NCI-H1436 (cell line): ENCODE data around the gene TTC29.
"Not testable (repeated sequence)": the region's sequence is repeated elsewhere in the genome, so short reads cannot be mapped to it uniquely, and the experiment has no call there.

Experiments
- DNase-seq: peaks from one replicate; lab custom pipeline; 2025; lab: John Stamatoyannopoulos, UW

Gene TTC29

DNA sequence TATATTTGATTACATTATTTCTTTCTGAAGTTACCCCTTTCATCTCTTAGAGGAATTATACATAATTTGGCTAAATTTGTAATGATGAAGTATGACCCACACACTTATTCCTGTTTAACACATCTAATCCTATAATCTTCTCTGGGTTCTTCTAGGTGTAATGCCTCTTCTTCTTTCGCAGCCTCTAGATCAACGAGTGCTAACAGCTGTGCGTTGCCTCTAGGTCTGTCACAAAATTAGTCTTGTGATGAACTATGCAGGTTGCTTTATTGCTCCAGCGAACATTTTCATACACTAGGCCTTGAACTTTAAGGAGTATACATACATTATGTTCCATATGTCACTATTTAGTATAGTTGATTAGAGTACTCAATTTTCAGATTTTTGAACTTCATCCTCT is 89.9 kb downstream of the TTC29 start:
- no peak for DNase-seq

DNA sequence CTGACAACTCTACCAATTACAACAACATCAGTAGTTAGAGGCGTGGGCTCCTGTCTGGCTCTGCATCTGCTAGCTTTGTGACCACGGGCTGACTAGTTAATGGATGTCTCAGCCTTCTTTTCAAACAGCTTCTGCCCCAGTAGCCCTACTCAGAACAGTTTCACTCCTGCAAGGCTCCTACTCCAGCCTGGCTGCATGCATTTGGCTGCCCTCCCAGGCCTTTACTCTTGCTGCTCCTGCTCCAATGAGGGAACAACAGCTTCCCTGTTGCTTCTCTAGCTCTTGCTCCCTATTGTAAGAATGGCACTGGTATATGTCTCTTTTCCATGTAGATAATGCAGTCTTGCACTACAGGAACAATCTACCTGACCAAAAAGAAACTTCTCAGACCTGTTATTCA is 93.3 kb downstream of the TTC29 start:
- DNase-seq: no peak

DNA sequence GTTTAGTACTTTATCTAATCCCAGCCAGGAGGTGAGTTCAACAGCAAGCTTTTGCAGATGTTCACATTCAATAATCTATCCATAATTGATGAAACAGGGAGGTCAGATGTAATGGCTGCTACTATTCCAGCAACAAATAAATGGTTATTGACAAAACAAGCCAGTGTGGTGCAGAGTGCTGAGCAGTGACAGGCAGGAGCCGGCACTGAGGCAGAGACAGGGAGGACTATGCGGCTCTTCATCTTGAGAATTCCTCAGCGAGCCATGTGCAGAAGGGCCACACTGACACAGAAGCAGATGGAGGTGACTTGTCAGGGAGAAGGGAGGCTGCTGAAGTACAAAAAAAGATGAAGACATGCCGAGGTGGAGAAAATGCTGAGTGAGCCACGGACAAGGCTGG is 98.3 kb downstream of the TTC29 start:
- DNase-seq: no peak

DNA sequence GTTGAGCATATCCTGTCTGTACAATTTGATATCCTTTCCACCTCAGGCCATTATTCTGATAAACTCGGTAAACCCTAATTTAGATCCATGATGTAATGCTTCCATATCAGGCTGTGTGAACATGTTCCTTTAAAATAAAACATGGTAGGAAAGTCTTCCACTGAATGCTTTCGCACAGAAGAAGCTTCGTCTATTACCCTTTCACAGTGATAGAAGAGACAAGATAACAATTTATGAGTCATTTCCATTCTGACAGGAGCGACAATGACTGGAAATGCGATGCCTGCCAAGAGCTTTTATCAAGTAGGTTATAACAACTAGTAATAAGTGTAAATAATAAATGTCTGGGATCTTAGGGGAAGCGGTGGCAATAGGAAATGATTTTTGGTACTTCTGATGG is 98.8 kb downstream of the TTC29 start:
- DNase-seq: no peak

DNA sequence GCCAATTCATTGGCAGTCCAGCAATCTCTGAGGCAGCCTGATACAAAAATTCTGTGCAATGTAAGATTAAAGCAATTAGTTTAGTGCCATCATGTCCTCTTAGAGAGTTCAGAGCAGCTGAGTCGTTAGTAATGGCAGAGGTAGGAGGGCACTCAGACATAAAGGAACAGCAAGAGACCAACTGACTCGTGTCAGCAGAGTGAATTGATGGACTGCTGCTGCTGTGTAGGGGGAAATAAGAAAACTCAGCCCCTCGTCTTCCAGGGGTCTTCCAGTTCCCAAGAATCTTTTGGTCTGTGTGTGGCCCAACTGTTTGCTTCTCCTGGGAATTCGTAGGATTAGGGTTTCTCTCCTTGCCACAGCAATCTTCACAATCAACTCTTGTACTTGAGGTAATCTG is 100.9 kb downstream of the TTC29 start:
- no peak for DNase-seq

DNA sequence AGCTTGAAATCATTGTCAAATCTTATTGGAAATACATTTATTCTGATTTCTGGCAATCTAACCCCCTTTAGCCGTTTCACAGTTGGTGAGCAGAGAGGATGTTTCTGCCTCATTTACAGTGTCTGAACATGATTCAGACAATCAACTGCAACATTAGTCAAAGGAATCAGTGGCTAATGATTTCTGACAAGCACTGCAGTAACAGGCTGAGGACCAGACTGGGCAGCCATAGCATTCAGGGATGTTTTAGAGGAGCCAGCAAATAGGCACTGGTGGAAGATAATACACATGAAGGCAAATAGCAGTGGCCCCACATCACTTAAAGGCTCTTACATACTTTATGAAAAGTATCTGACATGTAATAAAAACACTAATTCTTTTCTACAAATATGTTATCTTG is 102.8 kb downstream of the TTC29 start:
- no peak for DNase-seq

DNA sequence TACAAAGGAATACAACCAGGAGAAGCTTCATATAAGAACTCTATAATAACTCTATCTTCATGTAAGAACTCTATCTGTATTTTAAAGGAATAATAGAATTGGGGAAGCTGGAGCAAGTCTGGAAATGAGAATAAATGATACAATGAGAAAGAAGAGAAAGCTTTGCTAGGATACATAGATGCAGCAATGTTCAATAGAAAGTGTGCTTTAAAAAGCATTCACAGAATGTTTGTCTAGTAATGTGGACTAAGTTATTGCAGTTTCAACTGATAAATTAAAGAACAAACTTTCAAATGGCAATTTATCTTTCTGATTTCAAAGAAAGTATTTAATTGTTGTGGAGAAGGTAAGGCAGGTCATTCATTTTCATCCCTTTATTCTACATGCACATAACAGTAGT is 104.9 kb downstream of the TTC29 start:
- no peak for DNase-seq

DNA sequence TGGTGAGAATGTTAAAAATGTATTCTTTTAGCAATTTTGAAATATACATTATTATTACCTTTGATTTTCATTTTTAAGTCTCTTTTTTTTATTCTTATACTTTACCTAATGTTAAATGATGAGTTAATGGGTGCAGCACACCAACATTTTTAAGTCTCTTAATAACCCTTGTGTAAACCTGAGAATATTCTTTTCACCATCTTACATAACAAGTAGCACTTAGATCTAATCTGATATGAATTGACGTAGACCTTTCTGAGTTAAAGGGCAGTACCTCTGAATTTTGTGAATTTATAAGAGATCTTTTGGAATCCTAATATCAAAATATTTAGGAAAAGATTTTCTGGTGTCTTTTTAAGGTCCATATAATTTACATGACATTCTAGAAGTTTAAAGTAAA is 110.6 kb downstream of the TTC29 start:
- DNase-seq: no peak

DNA sequence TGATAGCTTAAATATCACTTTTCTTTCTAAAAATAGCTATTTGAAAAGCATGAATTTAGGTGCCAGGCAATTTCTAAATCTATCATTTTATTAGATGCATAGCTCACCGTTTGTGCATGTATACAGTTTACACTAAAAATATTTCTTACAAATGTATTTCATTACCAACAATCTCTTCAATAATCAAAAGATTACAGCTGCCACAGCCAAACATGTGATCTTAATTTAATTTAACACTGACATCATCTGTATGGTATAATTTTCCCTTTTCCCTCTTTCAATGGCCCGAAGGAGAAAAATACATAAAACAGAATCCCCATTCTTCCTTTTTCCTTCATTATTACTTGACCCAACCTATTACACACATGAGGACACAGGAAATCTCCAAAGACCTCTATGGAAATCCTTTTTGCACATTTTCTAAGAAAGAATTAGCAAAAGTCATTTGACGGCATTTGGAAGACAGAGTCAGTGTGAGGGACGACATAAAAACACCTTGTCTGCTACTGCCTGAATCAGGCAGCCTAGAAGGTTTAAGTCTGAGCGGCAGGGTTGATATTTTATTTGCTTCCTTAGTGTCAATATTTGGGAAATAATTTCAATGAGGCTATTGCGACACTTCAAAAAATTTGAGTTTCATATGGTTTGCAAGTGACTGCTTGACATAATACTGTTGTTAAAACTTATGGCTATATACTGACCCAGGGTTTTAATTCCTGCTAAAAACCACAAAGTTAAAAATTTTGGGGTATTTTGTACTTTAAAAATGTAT is 111.2 kb downstream of the TTC29 start:
- DNase-seq: no peak

DNA sequence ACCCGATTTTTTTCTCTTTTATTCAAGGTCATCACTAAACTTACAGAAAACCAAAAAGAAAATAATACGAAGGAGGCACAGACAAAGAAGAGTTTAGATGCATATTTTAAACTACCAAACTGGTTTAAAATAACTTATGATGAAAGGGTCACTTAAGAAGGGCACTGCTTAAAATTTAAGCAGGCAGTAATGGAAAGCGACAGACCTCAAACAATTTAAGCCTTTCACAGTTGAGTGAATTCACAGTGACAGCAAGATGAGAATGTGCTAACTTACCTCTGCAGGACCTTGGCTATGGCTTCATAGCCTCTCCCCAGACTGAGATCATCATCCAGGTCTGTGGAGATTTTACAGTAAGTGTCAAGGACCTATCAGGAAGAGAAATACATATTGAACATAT is 112.1 kb downstream of the TTC29 start:
- DNase-seq: no peak

DNA sequence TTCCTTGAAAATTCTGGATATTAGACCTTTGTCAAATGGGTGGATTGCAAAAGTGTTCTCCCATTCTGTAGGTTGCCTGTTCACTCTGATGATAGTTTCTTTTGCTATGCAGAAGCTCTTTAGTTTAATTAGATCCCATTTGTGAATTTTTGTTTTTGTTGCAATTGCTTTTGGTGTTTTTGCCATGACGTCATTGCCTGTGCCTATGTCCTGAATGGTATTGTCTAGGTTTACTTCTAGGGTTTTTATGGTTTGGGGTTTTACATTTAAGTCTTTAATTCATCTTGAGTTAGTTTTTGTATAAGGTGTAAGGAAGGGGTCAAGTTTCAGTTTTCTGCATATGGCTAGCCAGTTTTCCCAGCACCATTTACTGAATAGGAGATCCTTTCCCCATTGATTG is 122.7 kb downstream of the TTC29 start:
- DNase-seq: not testable (repeated sequence)

DNA sequence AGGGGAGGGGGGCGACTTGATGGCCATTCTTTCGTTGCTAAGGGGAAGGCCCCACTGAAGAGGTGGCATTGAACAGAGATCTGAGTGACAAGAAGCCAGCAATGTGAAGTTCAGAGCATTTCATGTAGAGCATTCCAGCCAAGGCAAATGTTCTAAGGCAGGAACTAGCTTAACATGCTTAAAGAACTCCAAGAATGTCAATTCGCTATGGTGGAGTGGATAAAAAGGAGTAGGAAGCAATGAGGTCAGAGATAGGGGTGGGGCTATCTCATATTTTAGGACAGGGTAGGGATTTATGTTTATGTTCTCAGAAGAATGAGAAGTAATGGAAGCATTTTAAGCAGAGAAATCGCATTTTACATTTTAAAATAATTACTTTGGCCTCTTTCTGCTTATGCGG is 130.9 kb downstream of the TTC29 start:
- no peak for DNase-seq

DNA sequence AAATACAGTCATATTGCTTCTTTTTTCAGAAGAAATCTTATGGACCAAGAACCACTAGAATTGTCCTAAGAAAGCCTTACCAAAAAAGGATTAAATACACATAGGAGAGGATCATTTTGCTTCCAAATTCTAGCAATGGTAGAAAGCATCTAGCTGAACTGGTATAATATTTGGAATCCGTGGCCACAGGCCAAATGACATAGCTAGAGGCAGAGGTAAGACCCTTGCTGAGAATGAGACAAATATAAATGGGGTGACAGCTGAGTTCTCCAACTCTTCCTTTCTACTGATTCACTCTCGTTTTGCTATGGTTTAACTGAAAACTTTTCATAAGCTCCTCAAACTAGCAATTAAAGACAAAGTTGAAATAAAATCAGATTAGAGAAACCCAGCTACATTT is 150.0 kb downstream of the TTC29 start:
- DNase-seq: no peak

DNA sequence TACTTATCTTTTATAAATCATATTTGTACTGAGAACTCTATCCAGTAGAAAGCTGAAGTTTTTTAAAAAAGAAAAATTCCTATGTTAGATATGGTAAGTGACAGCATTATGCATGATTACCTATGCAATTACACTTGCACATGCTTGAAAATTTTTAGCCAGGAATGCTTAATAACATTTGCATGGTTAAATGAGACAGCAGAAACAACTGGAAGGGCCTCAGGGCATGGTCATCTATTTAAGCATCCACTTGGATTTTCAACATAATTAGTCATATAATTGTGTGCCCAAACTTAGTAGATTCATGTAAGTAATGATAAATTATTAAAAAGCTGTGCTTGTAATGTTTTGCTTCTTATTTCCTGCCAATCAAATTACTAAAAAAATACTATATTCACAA is 151.9 kb downstream of the TTC29 start:
- DNase-seq: no peak

DNA sequence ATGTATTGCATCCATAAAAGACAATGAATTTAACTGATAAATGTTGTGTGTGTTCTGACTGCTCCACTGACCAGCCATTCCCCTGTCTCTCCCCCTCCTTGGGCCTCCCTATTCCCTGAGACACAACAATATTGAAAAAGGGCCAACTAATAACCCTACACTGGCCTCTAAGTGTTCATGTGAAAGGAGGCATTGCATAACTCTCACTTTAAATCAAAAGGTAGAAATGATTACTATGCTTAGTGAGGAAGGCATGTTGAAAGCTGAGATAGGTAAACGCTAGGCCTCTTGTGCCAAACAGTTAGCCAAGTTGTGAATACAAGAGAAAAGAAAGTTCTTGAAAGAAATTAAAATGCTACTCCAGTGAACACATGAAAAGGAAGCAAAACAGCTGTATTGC is 154.2 kb downstream of the TTC29 start:
- no peak for DNase-seq

DNA sequence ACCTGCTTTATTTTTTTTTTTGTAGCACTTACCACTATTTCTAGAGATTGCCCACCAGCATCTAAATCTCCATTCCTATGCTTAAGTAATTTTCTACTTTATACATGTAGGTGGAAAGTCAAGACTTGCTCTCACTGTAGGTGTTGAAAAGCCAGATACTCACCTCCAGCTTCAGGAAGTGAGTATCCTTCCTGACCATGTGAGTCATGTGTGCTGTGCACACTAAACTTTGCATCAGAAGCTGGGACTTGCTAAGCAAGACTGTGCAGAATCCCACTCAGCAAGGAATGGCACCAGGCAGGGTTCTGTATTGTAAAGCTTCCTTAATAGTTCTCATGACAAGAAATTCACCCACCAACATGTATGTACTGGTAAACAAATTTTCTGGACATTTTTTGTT is 155.1 kb downstream of the TTC29 start:
- no peak for DNase-seq

DNA sequence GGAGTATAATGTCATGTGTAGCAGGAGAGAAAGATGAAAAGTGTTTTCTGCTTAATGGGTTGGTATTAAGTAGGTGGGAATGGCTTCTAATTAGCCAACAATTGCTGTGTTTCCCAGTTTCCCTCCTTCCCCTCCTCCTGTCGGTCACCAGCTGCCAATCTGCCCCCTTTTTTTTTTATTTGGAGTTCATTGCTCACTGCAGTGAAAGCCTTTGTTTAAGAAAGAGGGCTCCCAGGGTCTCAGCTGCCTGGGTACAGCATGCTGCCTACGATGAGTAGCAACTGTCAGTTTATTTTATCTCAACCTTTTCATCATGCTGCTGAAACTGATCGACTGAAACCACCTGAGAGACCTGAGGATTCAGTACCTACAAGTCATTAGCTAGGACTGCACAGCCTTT is 157.9 kb downstream of the TTC29 start:
- no peak for DNase-seq

DNA sequence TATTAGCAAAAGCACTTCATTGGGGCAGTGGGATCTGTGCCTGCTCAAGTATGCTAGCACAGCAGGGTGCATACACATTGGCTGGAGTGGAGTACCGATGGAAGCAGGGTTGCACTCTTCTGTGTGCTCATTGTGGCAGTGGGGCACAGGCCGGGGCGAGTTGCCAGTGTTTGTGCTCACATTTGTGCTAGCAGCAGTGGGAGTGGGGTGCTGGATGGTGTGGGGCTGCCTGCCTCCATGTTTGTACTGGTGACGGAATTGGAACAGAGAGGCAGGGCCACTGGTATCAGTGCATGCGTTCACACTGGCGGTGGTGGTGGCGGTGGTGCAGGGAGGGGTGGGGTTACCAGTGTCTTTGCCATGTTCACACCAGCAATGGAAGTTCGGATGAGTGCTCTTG is 169.0 kb downstream of the TTC29 start:
- no peak for DNase-seq

DNA sequence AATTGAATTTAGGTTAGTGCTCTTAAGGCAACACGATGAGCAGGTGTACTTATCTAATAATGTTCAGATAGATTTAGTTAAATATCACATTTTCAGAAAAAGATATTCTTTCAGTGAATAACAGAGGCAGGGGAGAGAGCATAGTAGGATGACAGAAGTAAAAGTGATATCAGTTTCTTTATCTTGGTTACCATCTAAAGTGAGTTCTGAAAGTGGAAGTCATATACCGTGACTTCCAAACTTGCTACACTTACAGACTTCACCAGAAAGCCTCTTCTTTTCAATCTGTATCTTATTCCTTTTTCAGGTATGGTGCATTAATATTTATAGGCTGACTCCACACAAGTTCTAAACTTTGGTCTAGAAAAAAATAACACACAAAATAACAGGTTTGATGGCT is 182.1 kb downstream of the TTC29 start:
- no peak for DNase-seq

DNA sequence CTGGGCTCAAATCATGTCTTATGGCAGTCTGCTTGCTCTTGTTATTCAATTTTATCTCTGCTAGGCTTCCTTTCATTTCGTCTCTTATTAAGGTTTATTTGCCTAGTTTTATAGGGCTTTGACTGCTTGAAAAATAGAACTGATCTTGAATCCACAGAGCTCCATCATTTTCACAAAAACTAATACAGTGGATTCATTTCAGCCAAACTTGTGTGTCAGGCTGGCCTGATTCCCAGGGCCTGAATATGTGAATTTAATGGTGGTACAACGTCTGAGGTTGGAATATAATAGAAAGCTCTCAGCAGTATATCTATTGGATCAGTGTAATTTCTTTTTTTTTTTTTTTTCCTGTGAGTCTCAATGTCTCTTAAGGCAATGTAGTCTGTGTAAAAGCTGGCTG is 183.6 kb downstream of the TTC29 start:
- no peak for DNase-seq

DNA sequence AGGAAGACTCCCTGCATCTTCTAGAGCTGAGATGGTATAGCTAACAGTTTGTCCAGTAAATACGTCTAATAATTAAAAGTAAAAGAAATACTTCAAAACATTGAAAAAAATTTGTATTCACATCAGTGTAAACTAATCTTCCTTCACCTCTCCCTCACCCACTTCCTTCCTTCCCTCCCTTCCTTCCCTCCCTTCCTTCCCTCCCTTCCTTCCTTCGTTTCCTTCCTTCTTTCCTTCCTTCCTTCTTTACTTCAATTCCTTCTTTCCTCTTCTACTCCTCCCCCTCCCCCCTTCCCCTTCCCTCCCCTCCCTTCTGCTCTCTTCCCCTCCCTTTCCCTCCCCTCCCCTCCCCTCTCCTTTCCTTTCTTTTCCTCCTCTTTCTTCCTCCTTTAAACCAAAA is 203.2 kb downstream of the TTC29 start:
- DNase-seq: no peak

DNA sequence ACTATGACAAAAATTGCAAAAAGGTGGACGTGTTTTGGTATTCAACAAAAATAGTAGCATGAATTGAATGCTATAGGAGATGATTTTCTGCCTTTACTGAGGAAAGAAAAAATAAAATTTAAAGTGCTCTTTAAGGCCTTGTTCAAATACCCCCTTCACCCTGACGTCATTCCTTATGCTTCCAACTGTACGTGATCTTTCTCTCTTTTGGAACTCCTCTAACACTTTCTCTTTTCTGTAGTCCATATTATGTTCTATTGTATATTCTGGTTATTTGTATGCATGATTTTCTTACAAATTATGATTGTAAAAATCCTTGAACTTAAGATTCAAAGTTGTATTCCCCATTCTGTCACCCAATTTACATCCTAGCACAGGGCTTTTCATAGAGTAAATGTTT is 206.5 kb downstream of the TTC29 start:
- no peak for DNase-seq

DNA sequence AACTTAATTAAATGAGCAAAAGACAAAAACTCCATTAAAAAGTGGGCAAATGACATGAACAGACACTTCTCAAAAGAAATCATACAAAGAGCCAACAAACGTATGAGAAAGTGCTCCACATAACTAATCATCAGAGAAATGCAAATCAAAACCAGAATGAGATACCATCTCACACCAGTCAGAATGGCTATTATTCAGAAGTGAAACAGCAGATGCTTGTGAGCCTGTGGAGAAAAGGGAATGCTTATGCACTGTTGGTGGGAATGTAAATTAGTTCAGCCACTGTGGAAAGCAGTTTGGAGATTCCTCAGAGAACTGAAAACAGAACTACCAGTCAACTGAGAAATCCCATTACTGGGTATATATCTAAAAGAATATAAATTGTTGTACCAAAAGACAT is 222.1 kb downstream of the TTC29 start:
- DNase-seq: not testable (repeated sequence)

DNA sequence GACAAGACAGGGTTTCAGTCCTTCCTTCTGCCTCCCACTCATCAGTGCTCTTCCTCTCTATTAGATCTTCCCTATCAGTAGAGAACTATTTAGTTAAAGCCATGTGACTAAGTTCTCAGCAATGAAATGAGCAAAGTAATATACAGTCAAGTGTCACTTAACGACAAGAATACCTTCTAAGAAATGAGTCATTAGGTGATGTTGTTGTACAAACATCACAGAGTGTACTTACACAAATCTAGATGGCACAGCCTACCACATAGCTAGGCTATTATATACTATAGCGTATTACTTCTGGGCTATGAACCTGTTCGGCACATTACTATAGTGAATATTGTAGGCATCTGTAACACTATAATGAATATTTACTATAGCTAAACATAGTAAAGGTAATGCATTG is 235.7 kb downstream of the TTC29 start:
- DNase-seq: no peak

DNA sequence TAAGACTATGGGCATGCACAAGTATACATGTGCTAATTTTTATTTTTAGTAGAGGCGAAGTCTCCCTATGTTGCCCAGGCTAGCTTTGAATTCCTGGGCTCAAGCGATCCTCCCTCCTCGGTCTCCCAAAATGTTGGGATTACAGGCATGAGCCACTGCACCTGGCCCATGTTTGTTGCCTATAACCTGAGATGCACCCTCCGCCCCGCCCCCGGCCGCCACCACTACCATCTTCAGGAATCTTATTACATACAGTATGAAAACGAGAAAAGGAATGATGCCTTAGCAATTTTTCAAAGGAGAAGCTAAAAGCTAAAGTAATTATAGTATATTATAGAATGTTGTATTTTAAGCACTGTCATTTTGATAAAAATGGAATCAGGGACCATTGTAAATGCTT is 245.8 kb downstream of the TTC29 start:
- no peak for DNase-seq
